Mesothelial cell of epicardium (in vitro differentiated cells): Measurements from ENCODE around the gene VAV3. TPM values are rescaled to one million over a fixed set of nuclear protein-coding genes. Genes with fewer than 3 reads are reported as not detected.
A peak's percentile ranks its signal among the peaks of the same experiment; 100 is the strongest.

Experiments
- DNase-seq, 2 experiments: peaks; one replicate each; pipeline ENCODE4 v3.0.0; 2021; ENCODE audit warnings: low spot score in 2 of 2; ENCODE audit not compliant: unreplicated experiment in 2 of 2
- H3K27ac Mint-ChIP-seq: 2 replicates; pipeline ENCODE4 v1.8.0; 2021; ENCODE audit warnings: mixed read lengths
- H3K27me3 Mint-ChIP-seq: 2 replicates; pipeline ENCODE4 v1.8.0; 2021; ENCODE audit warnings: low read depth, mixed read lengths
- H3K36me3 Mint-ChIP-seq: 2 replicates; pipeline ENCODE4 v1.8.0; 2021; ENCODE audit warnings: mixed read lengths
- H3K4me1 Mint-ChIP-seq: 2 replicates; pipeline ENCODE4 v1.8.0; 2021; ENCODE audit warnings: mixed read lengths
- H3K4me3 Mint-ChIP-seq: 2 replicates; pipeline ENCODE4 v1.8.0; 2021; ENCODE audit warnings: mild to moderate bottlenecking, moderate library complexity, mixed read lengths
- H3K9me3 Mint-ChIP-seq: 2 replicates; pipeline ENCODE4 v1.8.0; 2021; ENCODE audit warnings: mixed read lengths
- CTCF ChIP-seq: fragments of 200-600 bp; sonication (generic); IDR thresholded peaks from one replicate; pipeline ENCODE4 v1.5.0; 2021; ENCODE audit warnings: antibody characterized with exemption; ENCODE audit not compliant: unreplicated experiment
- total RNA-seq: library from RNA; stranded (reverse); gene quantifications from 3 replicates; pipeline ENCODE4 v1.2.1, GENCODE V29; 2021

Gene VAV3
- total RNA-seq, 1 donor from 2014 or later, result 3.2 TPM

GRCh38 chr1:107682467-107682866 lies 282.5 kb downstream of the VAV3 start:
- no peaks in the 10 kb centered on the region for H3K36me3 Mint-ChIP-seq
- peaks cover 29% of the 10 kb centered on the region for H3K4me1 Mint-ChIP-seq
- H3K9me3 Mint-ChIP-seq, result no peaks in the 10 kb centered on the region
- H3K27me3 Mint-ChIP-seq, result no peaks in the 10 kb centered on the region
- no peak for TF ChIP-seq CTCF
- no peak for DNase-seq
- peak overlapping the region; percentile 17 for H3K27ac Mint-ChIP-seq
- H3K4me3 Mint-ChIP-seq, result no peak overlapping the region

- no peaks in the 10 kb centered on the region for H3K36me3 Mint-ChIP-seq
- no peak overlapping the region for H3K27ac Mint-ChIP-seq
- H3K4me3 Mint-ChIP-seq, result no peak overlapping the region
- peaks cover 26% of the 10 kb centered on the region for H3K4me1 Mint-ChIP-seq
- DNase-seq, result no peak
- no peak for TF ChIP-seq CTCF
- no peaks in the 10 kb centered on the region for H3K27me3 Mint-ChIP-seq
- no peaks in the 10 kb centered on the region for H3K9me3 Mint-ChIP-seq
Measured at GRCh38 chr1:107681001-107681479, 283.9 kb downstream of the VAV3 start.

GRCh38 chr1:107680579-107680985 lies 284.4 kb downstream of the VAV3 start:
- Mint-ChIP-seq H3K27me3 (no peaks in the 10 kb centered on the region), H3K9me3 (peaks cover 1% of the 10 kb centered on the region), H3K4me1 (peaks cover 25% of the 10 kb centered on the region), H3K4me3 (no peak overlapping the region), H3K27ac (no peak overlapping the region), H3K36me3 (no peaks in the 10 kb centered on the region)
- TF ChIP-seq CTCF, result no peak
- no peak for DNase-seq

- H3K4me1 Mint-ChIP-seq, result peaks cover 25% of the 10 kb centered on the region
- H3K36me3 Mint-ChIP-seq, result no peaks in the 10 kb centered on the region
- no peaks in the 10 kb centered on the region for H3K27me3 Mint-ChIP-seq
- H3K4me3 Mint-ChIP-seq, result no peak overlapping the region
- DNase-seq, result no peak
- peaks cover 9% of the 10 kb centered on the region for H3K9me3 Mint-ChIP-seq
- no peak for TF ChIP-seq CTCF
- no peak overlapping the region for H3K27ac Mint-ChIP-seq
Measured at GRCh38 chr1:107679411-107679953, 285.5 kb downstream of the VAV3 start.

GRCh38 chr1:107678993-107679392 lies 286.0 kb downstream of the VAV3 start:
- Mint-ChIP-seq H3K4me1 (peaks cover 25% of the 10 kb centered on the region), H3K27me3 (no peaks in the 10 kb centered on the region), H3K36me3 (no peaks in the 10 kb centered on the region), H3K27ac (no peak overlapping the region), H3K4me3 (no peak overlapping the region), H3K9me3 (peaks cover 12% of the 10 kb centered on the region)
- DNase-seq, result no peak
- TF ChIP-seq CTCF, result no peak

- Mint-ChIP-seq H3K27ac (peak overlapping the region; percentile 68), H3K4me3 (peak overlapping the region; percentile 20), H3K4me1 (peaks cover 21% of the 10 kb centered on the region), H3K27me3 (no peaks in the 10 kb centered on the region), H3K9me3 (peaks cover 12% of the 10 kb centered on the region), H3K36me3 (no peaks in the 10 kb centered on the region)
- no peak for DNase-seq
- TF ChIP-seq CTCF, result no peak
Measured at GRCh38 chr1:107677697-107678096, 287.3 kb downstream of the VAV3 start.
